GM18861 (cell line): ENCODE data around the gene MYLK.

Source experiments
- ATAC-seq: cut with Tn5 transposase; IDR thresholded peaks from one replicate; pipeline ENCODE4 v1.9.1; 2021; ENCODE audit not compliant: unreplicated experiment

Gene MYLK

DNA sequence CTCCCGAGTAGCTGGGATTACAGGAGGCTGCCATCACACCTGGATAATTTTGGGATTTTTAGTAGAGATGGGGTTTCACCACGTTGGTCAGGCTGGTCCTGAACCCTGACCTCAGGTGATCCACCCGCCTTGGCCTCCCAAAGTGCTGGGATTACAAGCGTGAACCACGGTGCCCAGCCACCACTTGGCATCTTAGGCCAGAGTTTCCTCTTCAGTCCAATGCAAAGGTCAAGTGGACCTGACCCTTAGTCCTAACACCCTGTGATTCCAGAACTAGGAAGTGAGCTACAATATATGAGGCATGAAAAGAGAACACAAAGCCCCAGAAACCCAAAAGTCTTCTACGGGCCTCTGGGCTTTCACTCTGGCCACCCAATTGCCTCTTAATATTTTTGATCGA, 5.3 kb downstream of the MYLK start:
- no peak for ATAC-seq

DNA sequence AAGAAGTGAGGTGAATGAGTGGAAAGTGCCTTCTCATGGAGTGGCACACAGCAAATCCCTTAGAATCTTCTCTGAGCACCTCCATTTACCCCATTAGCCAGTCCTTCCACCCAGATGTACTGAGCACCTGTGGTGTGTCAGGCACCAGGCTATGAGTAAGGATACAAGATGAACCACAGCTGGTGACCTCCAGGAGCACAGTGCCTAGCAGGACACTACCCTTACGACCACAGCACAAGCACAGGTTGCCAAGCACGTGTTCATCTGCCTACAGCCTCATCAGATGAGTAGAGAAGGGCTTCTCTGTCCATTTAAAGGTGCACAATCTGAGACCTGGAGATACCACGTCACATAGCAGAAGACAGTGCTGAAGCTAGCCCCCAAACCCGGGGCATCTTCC, 6.2 kb downstream of the MYLK start:
- ATAC-seq, result no peak

DNA sequence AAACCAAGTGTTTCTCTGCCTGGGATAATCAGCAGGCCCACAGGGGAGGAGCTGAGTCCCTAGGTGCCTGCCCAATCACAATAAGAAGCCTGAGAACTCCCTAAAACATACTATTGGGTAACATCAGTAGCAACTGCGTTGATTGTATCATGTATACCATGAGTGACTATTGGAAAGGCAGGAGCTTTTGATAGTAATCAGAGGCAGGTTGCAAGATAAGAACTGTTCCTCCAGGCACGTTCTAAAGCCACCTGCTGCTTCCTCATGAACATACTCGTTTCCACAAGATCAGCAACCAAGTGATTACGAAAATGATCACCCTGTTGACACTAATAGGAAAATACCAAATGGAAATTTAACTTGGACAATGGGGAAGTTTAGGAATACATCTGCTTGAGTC, 6.7 kb downstream of the MYLK start:
- ATAC-seq, result no peak

DNA sequence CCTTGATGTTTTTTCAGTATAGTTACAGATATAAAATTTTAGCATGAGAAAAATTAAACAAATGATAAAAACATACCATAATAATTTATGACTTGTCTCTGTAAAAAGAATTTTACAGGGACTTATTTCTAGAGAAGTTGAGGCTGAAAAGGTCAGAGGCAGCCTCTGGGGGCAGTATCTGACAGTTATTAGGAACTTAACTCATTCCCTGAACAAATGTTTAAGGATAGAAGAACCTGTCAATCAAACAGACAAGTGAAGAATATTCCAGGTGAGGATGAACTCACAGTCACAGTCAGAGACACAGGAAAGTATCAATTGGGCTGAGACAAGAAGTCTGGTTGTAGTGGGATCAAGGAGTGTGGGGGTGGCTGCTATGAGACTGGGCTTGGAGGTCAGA, 7.3 kb downstream of the MYLK start:
- no peak for ATAC-seq

DNA sequence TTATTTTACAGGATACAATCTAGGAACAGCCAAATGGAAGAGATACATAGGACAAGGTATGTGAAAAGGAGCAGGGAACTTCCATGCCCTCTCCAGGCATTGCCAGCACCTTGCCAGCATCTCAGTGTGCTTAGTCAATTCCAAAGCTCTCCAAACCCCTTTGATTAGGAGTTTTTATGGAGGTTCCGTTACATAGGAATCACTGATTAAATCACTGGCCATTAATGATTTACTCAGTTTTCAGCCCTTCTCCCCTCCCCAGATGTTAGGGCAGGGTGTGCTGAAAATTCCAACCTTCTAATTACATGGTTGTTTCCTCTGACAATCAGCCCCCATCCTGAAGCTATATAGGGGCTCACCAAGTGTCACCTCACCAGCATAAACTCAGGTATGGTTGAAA, 11.5 kb downstream of the MYLK start:
- no peak for ATAC-seq

DNA sequence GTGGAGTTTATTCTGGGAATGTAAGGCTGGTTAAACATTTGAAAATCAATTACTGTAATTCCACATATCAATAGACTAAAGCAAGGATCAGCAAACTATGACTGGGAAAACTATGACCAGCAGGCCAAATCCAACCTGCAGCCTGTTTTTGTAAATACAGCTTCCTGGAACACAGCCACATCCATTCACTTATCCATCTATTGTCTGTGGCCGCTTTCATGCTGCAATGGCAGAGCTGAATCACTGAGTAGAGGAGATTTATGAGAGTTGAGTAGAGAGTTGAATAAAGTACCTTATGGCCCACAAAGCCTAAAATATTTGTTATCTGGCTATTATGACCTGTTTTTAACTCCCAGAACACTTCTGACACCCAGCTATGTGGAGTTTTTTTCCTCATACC, 12.2 kb downstream of the MYLK start:
- ATAC-seq, result no peak

DNA sequence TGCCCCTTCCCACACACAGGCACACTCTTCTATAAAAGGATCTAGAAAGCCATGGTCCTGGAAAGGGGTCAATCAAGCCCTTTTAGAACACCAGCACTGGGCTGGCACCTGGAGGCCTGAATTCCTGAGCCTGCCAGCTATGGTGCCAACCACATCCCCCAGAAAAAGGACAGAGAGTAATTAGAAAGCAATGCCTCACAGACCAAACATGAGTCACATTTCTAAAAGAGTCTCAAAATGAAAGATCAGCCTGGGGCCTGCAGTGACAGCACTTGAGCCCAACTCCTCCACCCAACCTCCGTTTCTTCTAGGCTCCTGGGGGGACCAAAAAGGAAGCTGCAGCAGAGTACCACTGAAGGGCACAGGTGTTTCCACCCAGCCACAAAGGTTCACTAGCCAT, 14.1 kb downstream of the MYLK start:
- no peak for ATAC-seq

DNA sequence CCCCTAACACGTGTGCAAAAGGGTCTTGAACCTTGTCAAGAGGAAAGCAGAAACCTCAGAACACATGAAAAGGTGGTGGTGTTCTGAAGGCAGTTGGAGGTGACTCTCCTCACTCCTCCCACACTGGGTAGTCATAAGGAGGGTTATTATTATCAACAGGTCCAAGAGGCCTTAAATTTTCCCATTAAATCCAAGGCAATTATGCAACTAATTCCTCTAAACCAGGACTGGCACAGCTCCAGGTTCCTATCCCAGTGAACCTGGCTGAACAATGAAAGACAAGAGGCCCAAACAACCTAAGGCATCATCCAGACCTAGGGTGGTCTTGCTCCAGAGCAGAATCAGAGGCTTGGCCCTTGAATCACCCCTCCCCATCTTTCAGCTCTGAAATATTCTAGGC, 15.0 kb downstream of the MYLK start:
- no peak for ATAC-seq

DNA sequence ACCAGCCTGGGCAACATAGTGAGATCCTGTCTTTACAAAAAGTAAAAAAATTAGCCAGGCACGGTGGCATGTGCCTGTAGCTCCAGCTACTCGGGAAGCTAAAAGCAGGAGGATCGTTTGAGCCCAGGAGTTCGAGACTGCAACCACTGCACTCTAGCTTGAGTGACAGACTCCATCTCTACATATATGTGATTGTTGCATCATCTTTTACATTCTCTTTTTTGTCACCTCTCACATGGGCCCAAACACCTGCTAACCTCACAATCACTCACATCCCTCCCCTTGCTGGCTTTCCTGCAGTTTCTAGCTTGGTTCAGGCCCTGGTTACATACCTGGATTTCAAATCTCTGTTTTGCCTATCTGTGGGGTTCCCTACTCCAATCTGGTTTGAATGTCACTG, 19.4 kb downstream of the MYLK start:
- no peak for ATAC-seq

DNA sequence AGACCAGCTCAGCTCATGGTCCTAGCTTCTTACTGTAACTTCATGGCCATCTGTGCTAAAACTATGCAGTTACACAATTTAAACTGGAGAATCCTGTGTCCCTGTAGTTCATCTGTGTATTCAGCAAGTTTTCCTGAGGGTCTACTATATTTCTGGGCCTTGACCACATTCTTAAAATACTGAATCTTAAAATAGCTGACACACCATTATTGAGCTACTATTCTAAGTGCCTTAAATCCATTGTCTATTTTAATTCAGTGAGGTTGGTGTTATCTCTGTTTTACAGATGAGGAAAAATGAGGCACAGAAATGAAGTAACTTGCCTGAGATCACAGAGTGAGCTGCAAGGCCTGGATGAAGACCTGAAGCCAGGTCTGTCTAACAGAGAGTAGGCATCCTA, 22.0 kb downstream of the MYLK start:
- ATAC-seq, result no peak

DNA sequence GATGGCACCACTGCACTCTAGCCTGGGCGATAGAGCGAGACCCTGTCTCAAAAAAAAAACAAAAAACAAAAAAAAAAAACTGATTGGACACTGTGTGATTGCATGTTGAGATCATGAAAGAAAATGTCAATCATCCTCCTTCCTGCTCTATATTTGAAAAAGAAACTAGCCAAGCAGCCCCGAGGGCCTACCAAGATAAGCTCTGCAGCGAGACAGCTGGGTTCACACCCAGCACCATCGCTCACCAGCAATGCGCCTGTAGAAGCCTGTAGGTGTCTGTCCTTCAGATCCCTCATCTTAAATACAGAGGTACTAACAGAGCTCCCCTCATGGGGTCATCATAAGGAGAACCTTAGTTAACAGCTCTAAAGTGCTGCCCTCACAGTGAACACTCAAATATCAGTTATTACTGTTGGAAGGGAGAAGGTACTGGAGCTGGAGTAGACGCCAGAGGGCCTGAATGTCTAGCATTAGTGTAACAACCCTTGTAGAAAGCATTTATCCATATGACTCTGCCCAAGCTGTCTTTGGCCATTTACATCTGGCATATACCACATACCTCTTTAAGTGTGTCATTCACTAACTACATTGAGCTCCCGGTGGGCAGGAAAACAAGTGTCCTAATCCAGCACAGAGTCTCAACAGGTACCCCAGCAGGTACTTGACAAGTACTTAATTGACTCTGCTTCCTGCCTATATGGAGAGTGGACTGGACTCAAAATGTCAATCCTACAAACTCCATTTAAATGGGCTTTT, 22.9 kb downstream of the MYLK start:
- no peak for ATAC-seq

DNA sequence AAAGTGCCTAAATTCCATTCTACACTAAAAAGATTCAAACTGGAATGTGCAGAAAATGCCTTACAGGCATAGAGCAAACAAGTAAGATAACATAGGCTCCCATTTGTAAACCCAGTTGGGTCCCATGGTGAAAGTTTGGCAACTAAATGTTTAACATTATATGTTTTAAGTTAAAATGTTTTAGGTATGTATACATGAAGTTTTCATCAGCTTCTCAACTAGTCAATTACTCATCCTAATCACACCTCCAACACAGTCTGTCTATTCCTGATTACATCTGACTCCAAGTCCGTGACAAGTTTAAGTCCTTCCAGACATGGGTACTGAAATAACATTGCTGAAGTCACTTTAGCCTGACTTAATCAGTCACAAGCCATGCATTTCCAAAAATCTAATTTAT, 25.0 kb downstream of the MYLK start:
- ATAC-seq, result no peak

DNA sequence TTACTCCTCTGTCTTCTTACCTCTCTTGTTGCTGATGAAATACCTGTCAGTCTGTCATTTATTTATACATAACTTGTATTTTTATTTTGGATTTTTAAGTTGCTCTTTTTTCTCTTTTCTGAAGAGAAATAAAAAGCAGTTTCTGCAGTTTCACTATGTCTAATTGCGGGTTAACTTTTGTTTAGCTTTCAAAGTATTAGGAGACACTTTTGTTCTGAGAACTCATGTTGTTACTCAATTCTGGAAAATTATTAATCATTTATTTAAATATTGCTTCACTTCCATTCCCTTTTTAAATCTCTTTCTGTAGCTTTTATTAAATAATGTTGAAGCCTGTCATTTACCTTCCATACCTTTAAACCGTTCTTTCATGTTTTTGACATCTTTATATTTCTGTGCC, 29.2 kb downstream of the MYLK start:
- ATAC-seq, result no peak

DNA sequence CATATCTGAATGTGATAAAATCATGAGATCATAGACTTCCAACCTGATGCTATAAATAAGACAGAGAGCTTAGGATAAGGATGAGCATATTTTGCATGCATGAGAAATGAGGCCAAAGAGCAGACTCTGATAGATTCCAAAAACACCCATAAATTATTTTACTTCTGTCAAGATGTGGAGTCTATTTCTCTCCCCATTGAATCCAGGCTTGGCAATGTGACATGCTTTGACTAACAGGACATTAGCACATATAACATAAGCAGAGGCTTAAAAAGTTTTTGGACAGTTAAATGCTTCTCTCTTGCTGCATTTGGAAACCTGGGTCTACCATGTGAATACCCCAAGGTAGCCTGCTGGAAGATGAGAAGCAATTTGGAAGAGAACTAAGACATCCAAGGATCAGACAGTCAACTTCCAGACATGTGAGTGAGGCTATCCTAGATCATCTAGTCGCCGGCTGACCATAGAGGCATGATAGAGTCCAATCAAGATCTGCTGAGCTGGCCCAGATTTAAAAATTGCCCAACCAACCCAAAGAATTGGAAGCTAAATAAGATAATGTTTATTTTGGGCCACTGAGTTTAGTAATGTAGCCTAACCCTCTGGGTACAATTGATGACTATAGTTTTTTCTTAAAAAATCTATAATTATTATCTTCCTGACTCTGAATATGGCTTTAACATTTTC, 30.3 kb downstream of the MYLK start:
- no peak for ATAC-seq

DNA sequence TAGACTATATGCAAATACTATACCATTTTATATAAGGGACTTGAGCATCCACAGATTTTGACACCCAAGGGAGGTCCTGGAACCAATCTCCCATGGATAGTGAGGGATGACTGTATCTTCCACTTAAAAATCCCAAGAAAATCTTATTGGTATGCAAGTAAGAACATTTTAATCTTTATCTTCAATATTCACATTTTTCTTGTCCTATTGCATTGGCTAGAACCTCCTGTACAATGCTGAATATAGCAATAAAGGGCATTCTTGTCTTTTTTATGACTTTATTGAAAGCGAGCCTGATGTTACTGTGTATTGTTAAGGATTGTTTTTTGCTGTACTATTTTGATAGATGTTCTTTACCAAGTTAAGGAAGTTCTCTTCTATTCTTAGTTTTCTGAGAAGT, 36.9 kb downstream of the MYLK start:
- ATAC-seq, result no peak

DNA sequence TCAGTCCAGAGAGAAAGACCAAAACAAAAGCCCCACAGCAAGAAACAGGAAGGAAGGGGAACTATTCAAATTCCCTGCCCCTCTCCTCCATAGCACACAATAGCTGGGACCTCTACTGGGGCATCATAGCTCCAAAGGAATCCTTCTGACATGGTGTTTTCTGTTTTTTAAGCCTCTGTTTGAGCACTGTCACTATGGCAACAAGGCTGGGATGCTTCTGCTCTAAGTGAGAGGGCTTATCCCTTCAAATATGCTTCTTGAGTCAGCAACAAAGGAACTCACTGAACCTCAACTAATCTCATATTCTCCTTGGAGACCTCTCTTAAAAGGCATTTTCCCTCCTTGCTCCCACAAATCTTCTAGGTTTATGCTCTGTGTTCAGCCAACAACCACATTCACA, 40.5 kb downstream of the MYLK start:
- no peak for ATAC-seq

DNA sequence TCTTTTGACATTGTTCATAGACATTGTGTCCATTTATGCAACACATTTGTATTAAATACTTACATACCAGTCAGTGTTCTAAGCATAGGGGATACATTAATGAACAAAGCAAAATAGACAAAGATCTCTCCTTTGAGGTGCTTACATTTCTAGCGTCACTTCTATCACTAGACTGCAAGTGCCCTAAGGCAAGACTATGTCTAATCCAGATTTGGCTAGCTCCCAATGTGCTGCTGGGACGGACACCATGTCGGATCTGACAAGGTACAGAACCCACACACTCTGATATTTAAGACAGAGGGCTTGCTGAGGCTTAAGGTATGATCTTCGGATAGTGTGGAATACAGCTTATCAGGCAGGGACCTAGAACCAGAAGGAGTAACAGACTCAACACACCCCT, 41.4 kb downstream of the MYLK start:
- no peak for ATAC-seq

DNA sequence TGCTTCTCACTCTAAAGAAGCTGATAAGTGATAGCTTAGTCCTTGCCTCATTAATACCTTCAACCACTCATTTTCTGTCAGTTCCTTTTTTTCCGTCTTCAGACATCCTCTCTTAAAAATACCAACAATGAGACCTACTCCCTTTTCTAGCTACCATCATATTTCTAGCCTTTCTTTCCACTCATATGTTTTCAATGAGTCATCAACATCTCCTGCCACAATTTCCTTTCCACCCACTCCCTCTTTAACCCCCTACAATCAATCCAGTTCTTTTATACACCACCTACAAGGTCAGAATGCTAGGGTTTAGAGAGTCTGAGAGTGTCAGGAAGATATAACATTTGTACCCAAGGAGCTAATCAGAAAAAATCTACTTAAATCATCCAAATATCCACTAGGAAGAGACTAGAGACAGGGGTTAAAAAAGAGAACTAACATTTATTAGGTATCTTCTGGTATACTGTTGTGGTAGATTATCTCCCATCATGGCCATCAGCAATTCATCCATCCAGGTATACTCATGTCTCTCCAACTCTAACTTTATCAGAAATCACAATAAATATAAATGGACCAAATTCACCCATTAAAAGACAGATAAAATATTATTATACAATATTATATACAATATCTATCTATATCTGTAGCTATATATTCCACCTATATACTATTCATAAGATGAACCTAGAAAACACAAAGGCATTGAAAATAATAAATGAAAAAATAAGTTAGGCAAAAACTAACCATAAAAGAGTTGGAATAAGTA, 42.5 kb downstream of the MYLK start:
- no peak for ATAC-seq

DNA sequence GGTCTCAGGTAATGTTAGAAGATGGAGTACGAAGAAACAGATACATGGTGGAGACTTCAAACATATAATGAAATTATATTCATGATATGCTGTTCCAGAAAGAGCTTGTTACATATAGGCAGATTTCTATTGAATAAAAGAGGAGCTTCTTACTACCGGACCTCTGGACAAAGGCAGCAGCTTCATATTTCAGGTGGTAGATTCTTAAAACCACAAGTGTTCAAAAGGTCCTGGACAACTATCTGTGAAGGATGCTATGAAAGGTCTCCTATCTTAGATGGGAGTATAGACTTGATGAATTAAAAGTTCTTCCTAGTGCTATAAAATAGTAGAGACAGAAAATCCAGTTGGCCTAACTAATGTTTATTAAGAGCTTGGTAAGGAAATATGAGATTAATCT, 43.2 kb downstream of the MYLK start:
- no peak for ATAC-seq

DNA sequence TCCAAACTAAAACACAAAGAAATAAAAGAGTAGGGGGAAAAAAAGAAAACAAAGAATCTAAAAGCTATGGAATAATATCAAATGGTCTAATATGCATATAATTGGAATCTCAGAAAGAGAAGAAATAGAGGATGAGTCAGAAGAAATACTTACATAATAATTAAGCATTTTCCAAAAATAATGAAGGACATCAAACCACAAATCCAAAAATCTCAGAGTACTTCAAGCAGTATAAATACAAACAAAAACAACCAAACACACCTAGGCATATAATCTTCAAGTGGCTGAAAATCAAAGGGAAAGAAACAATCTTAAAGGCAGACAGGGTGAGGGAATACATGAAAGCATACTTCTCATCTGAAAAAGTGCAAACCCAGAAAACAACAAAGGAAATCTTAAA, 46.3 kb downstream of the MYLK start:
- ATAC-seq, result no peak

DNA sequence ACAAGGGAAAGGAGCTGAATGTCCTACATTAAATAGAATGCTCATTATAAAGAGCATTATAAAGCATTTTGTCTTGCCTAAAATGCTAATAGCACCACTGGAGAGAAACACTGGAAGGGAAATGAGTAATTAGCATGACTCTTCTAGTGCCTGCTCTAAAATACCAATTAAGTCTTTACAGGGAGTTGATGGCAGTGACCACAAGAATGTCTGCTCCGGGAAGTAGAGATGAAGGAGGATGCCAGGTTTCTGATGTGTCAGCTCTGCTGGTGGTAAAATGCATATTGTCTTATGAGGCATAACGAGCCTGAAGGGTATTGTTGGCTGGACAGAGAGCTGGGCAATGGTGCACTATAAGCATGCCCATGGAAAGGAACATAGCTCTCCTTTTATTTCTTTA, 49.5 kb downstream of the MYLK start:
- no peak for ATAC-seq

DNA sequence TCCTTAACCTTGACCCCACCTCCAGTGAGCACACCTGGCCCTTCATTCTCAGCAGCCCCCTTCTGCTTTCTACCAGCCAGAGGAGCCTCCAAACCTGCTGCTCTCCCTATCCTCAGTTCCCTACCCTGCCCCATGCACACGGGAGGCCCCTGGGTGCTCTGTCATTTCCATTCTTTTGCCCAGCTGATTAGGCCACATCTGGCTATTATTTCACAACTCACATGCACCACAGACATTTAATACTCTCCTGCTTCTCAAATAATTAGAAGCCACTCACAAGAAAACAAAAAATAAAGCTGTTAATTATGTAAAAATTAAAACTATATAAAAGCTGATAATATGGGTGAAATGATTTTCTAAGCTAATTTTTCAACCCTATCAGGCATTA, 50.7 kb downstream of the MYLK start:
- no peak for ATAC-seq
